Muscle layer of colon (tissue), 2 donors: ENCODE measurements around the gene OR4D5.

Experiments used
- H3K27ac ChIP-seq: one replicate; pipeline ENCODE4 v1.7.0; 2013; ENCODE audit warnings: low read depth, mild to moderate bottlenecking, low read length, moderate library complexity
- H3K27me3 ChIP-seq, 2 donors: one replicate each; pipeline ENCODE4 v1.7.0; 2013; ENCODE audit warnings: low read length in 2 of 2, mild to moderate bottlenecking in 2 of 2; ENCODE audit not compliant: insufficient read depth in 2 of 2, control insufficient read depth in 1 of 2
- H3K36me3 ChIP-seq: one replicate; pipeline ENCODE4 v1.7.0; 2013; ENCODE audit warnings: mild to moderate bottlenecking, low read length; ENCODE audit not compliant: insufficient read depth
- H3K4me1 ChIP-seq: one replicate; pipeline ENCODE4 v1.7.0; 2013; ENCODE audit warnings: mild to moderate bottlenecking, low read length; ENCODE audit not compliant: insufficient read depth
- H3K4me3 ChIP-seq, 2 donors: one replicate each; pipeline ENCODE4 v1.7.0; 2013; ENCODE audit warnings: low read length in 2 of 2, low read depth in 1 of 2, mild to moderate bottlenecking in 1 of 2, moderate library complexity in 1 of 2
- H3K9ac ChIP-seq: one replicate; pipeline ENCODE4 v1.7.0; 2013; ENCODE audit warnings: low read length
- H3K9me3 ChIP-seq: one replicate; pipeline ENCODE4 v1.7.0; 2013; ENCODE audit warnings: mild to moderate bottlenecking, low read length
- donor health status: abdominal sarcoma.
- donor health status: Adenocarcinoma of cecum.

Gene OR4D5

DNA sequence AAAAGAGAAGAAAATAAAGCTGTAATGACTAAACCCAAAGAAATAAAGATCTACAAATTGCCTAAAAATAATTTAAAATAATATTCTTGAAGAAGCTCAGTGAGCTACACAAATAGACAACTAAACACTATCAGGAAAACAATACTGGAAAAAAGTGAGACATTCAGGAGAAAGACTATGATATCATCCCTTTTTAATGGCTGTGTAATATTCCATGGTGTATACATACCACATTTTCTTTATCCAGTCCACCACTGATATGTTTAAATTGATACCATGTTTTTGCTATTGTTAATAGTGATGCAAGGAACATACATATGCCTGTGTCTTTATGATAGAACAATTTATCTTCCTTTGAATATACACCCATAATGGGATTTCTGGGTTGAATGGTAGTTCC, 17.3 kb downstream of the OR4D5 start:
- no peak overlapping the region for H3K9ac ChIP-seq
- no peaks in the 10 kb centered on the region for H3K27me3 ChIP-seq
- no peak overlapping the region for H3K27ac ChIP-seq
- no peak overlapping the region for H3K4me3 ChIP-seq
- H3K9me3 ChIP-seq = no peaks in the 10 kb centered on the region
- no peaks in the 10 kb centered on the region for H3K4me1 ChIP-seq
- H3K36me3 ChIP-seq = no peaks in the 10 kb centered on the region

DNA sequence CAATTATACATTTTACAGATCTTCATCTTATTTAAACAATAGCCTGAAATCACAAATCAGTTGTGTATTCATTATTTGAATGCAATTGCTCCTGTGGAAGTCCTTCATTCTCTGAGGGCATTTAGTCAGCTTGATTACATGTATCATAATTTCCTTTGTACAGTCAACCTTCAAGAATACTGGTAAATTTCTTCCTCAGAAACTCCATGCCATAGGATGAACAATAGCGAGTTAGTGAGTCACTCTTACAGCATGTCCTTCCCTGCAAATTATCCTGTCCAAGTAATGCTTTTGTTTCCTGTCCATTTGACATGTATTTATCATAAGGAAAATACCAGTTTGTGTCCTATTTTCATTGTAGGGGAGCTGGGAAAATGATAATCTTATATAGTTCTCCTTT, 34.4 kb downstream of the OR4D5 start:
- Histone ChIP-seq H3K9ac (no peak overlapping the region), H3K4me1 (no peaks in the 10 kb centered on the region), H3K27me3 (no peaks in the 10 kb centered on the region), H3K9me3 (no peaks in the 10 kb centered on the region), H3K4me3 (no peak overlapping the region), H3K36me3 (no peaks in the 10 kb centered on the region), H3K27ac (no peak overlapping the region)

DNA sequence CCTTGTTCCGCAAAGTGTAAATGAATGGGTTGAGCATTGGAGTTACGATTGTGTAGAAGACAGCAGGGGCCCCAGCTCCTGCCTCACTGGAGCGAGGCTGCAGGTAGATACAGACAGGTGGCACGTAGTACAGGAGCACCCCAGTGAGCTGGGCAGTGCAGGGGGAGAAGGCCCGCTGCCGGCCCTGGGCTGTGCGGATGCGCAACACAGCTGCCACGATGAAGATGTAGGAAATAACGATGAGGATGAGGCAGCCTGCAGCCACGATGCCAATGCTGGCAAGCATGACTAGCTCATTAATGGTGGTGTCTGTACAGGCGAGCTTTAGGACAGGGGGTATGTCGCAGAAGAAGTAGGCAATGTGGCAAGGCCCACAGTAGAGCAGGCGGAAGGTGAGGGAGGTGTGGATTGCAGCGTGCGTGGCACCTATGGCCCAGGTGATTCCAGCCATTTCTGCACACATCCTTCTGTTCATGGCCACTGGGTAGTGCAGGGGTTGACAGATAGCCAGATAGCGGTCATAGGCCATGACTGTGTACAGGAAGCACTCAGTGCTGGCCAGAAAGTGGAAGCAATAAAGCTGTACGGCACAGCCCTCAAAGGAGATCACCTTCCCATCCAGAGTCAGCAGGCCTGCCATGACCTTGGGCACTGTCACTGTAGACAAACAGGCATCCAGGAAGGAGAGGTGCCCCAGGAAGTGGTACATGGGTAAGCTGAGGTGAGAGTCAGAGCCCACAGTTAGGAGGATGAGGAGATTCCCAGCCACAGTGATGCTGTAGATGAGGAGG, 37.5 kb downstream of the OR4D5 start:
- Histone ChIP-seq H3K27ac (no peak overlapping the region), H3K4me3 (no peak overlapping the region), H3K9me3 (no peaks in the 10 kb centered on the region), H3K9ac (no peak overlapping the region), H3K4me1 (no peaks in the 10 kb centered on the region), H3K27me3 (no peaks in the 10 kb centered on the region), H3K36me3 (no peaks in the 10 kb centered on the region)

- Histone ChIP-seq H3K9ac (no peak within 1 kb of the TSS), H3K4me3 (no peak within 1 kb of the TSS), H3K27ac (no peak within 1 kb of the TSS), H3K27me3 (no peaks in the 10 kb centered on the region), H3K4me1 (no peaks in the 10 kb centered on the region), H3K9me3 (no peaks in the 10 kb centered on the region), H3K36me3 (no peaks in the 10 kb centered on the region)
These were observed 38.4 kb downstream of the OR4D5 start, which contains the start of gene OR10S1 for GRCh38 chr11:123977731-123978347. OR10S1 (minus strand) TSS chr11:123977781; CDS start chr11:123977664, 117 bp downstream.

- H3K27ac ChIP-seq = no peak overlapping the region
- H3K9ac ChIP-seq = no peak overlapping the region
- H3K9me3 ChIP-seq = no peaks in the 10 kb centered on the region
- no peaks in the 10 kb centered on the region for H3K36me3 ChIP-seq
- H3K27me3 ChIP-seq = no peaks in the 10 kb centered on the region
- H3K4me1 ChIP-seq = no peaks in the 10 kb centered on the region
- no peak overlapping the region for H3K4me3 ChIP-seq
These were observed 39.9 kb downstream of the OR4D5 start for GRCh38 chr11:123979311-123979710.
